ENCODE results near the gene RFX1.

The RFX1 gene

DNA sequence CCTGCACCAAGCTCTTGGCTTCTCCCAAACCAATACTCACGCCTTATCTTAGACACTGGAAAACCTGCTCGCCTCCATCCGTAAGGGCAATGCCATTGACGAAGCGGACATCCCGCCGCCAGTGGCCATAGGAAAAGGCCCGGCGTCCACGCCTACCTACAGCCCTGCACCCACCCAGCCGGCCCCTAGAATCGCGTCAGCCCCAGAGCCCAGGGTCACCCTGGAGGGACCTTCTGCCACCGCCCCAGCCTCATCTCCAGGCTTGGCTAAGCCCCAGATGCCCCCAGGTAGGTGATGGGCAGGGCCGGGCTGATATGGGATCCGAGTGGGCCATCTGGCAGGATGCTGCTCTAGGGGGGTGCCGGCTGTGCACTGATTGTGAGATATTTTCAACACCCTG is 92.8 kb downstream of the RFX1 start:
- TF ChIP-seq RAD21 (IDR thresholded peaks at IDR 0.05; ENCODE audit: low read depth) (no peak), CREB1 (IDR thresholded peaks at IDR 0.05; ENCODE audit: low read depth) (no peak)

Data from Ishikawa (cell line).